NCI-H146 treated with DMSO at 0.1 percent for 48 hours (cell line): Measurements from ENCODE around the gene NMRK2.
"Not testable (repeated sequence)": the region's sequence is repeated elsewhere in the genome, so short reads cannot be mapped to it uniquely, and the experiment has no call there.

ENCODE experiments used
- DNase-seq: peaks from one replicate; lab custom pipeline; 2025; ENCODE audit not compliant: unreplicated experiment; lab: John Stamatoyannopoulos, UW

Gene NMRK2

DNA sequence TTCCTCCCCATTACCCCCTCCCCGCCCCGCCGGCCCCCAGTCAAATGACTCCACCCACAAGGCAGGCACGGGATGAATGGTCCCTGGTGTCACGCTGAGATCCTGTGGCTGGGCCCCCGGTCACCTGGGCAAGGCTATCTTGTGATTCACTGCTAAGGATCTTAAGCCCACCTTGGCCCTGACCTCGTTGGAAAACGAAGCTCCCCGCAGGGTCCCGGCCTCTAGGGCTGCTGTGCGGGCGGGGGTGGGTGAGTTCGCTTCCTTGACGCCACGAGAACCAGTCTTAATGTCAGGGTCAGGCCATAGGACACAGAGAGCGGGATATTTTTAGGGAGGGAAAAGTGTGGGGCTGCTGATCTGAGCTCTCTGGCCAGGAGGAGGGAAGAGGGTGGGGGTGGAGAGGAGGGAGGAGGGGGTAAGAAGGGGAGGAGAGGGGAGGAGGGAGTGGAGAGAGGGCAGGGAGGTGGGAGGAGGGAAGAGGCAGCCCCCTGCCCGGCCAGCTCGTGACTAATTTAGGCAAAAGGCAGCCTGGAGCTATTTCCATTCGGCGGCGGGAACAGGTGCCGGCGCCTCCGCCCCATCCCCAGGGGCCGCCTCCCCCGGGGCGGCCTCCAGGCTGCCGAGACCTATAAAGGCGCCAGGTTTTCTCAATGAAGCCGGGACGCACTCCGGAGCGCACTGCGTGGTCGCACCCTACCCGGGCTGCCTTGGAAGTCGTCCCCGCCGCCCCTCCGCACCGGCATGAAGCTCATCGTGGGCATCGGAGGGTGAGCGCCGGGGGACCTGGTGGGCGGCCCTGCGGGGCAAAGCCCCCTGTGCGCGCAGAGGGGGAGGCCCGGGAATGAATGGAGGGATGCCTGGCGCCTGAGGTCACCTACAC, at the start of gene NMRK2:
NMRK2 (plus strand) TSS at position 139 of the 880 bp plus-strand sequence; CDS start at position 742, 603 bp downstream.
- peak; percentile 1 for DNase-seq

GRCh38 chr19:3890591-3890990, 42.3 kb upstream of the NMRK2 start:
- no peak for DNase-seq

- DNase-seq = no peak
Measured at GRCh38 chr19:3893509-3894179, 39.2 kb upstream of the NMRK2 start.

- DNase-seq = not testable (repeated sequence)
Measured at GRCh38 chr19:3894959-3895358, 37.9 kb upstream of the NMRK2 start.

GRCh38 chr19:3895788-3896187, 37.1 kb upstream of the NMRK2 start:
- DNase-seq = no peak

- DNase-seq = no peak
Measured at GRCh38 chr19:3897936-3898335, 34.9 kb upstream of the NMRK2 start.

DNA sequence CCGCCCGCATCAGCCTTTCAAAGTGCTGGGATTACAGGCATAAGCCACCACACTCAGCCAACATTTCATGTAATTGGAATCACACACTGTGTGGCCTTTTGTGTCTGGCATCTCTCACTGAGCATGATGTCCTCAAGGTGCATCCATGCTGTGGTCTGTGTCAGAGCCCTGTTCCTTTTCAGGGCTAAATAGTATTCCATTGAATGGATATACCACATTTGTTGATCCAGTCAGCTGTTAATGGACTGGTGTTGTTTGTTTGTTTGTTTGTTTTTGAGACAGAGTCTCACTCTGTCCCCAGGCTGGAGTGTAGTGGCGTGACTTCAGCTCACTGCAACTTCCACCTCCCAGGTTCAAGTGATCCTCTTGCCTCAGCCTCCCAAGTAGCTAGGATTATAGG, 34.4 kb upstream of the NMRK2 start:
- no peak for DNase-seq

DNA sequence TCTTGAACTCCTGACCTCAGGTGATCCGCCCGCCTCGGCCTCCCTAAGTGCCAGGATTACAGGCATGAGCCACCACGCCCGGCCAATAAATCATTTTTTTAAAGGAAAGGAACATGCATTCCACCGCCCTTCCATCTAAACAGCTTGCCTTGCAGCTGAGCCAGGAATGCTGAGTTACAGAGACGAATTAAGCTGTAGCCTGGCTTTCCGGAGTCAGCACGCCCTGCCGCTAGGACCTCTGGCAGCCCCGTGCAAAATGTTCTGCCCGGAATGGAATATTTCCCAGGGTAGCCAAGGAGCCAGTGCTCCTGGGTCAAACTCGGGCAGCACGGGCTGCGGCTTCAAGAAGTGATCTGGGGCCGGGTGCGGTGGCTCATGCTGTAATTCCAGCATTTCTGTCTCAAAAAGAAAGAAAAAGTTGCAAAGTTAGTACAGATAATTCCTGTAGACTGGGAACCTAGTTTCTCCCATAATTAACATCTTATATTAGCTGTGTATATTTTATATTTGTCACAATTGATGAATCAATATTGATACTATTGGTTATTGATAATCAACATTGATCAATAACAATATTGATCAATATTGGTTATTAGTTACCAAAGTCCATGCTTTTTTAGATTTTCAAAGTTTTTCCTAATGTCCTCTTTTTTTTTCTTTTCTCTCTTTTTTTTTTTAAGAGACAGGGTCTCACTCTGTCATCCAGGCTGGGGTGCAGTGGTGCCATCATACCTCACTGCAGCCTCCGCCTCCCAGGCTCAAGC, 33.2 kb upstream of the NMRK2 start:
- no peak for DNase-seq

GRCh38 chr19:3902317-3902973, 30.4 kb upstream of the NMRK2 start:
- DNase-seq = no peak

DNA sequence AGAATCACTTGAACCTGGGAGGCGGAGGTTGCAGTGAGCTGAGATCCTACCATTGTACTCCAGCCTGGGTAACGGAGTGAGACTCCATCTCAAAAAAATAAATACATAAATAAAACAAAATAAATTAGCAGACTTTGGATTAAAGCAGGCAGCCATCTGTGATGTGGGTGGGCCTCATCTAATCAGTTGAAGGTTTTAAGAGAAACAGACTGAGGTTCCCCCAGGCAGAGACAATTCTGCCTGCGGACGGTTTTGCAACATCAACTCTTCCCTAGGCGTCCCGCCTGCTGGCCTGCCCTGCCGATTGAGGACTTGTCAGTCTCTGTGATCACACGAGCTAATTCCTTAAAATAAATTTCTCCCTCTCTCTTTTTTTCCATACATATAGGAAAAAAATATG, 28.6 kb upstream of the NMRK2 start:
- no peak for DNase-seq

DNA sequence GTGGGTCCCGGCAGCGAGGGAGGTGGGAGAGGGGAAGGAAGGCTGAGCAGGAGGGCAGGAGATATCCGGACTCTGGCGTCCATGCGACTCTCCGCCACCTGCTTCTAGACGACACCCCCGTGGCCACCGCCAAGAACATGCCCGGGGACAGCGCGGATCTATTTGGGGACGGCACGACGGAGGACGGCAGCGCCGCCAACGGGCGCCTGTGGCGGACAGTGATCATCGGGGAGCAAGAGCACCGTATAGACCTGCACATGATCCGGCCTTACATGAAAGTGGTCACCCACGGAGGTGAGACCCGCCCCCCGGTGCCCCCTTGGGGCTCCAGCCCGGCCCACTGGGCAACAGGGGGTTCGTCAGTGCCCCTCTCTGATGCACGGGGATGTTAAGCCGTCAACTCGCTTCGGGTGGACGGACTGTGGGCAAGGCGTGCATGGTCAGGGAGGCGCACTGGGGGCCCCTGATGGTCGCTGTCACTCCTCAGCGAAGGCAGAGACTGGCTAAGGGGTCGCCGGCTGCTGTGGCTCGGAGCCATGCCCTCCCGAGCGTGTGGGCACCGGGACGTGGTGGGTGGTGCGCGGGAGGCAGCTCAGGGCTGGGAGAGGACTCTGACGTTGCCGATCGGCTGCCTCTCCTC, 25.1 kb upstream of the NMRK2 start:
- no peak for DNase-seq

DNA sequence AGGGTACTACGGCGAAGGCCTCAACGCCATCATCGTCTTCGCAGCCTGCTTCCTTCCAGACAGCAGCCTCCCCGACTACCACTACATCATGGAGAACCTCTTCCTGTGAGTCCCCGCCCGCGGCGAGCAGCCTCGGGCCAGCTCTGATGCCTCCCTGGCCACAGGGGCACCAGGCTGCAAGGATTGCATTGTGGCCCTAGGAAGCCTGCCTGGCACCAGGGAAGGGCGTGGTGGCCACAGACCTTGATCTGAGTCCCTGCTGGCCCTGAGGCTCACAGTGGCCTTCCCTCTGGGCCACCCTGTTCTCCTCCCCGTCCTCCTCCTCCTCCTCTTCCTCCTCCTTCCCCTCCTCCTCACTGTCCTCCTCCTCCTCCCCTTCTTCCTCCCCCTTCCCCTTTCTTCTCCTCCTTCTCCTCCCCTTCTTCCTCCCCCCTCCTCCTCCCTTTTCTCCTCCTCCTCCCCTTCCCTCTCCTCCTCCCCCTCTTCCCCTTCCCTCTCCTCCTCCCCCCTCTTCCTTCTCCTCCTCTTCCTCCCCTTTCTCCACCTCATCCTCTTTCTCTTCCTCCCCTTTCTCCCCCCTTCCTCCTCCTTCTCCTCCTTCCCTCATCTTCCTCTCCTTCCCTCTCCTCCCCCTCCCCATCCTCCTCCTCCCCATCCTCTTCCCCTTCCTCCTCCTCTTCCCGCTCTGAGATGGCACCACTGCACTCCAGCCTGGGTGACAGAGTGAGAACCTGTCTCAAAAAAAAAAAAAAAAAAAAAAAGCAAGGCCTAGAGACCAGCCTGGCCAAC, 24.4 kb upstream of the NMRK2 start:
- no peak for DNase-seq

GRCh38 chr19:3910105-3910504, 22.8 kb upstream of the NMRK2 start:
- no peak for DNase-seq

- no peak for DNase-seq
Measured at GRCh38 chr19:3914199-3914598, 18.7 kb upstream of the NMRK2 start.

- no peak for DNase-seq
Measured at GRCh38 chr19:3916033-3916432, 16.8 kb upstream of the NMRK2 start.

DNA sequence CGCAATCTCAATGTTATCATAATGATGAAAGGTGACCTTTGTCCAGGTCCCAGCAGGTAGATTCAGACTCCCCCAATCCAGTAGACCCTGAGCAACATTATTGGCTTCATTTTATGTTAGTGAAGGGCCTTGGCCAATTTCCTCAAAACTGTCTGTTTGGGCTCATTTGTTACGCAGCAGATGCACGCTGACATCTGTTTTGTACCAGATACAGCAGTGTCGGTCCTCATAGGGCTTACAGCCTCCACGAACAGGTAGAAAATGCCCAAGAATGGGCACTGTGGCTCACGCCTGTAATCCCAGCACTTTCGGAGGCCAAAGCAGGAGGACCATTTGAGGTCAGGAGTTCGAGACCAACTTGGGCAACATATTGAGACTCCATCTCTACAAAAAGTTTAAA, 13.1 kb upstream of the NMRK2 start:
- no peak for DNase-seq

- DNase-seq = no peak
Measured at GRCh38 chr19:3923096-3923758, 9.6 kb upstream of the NMRK2 start.

- no peak for DNase-seq
Measured at GRCh38 chr19:3923912-3924311, 9.0 kb upstream of the NMRK2 start.

- DNase-seq = no peak
Measured at GRCh38 chr19:3931041-3931440, 1.8 kb upstream of the NMRK2 start.
